ENCODE results near the gene SLC15A1. TPM values are rescaled to one million over a fixed set of nuclear protein-coding genes. Genes with fewer than 3 reads are reported as not detected.
A peak's percentile ranks its signal among the peaks of the same experiment; 100 is the strongest.

Gene SLC15A1
- total RNA-seq, 1 experiment from 2014 or later: 1.9 TPM

- Histone ChIP-seq H3K4ac (ENCODE audit: low read depth, low read length) (no peak overlapping the region), H3K9ac (ENCODE audit: extremely low read depth, insufficient read length, low read length) (no peak overlapping the region), H2AFZ (ENCODE audit: low read length) (no peak overlapping the region), H3K4me2 (ENCODE audit: insufficient read depth, insufficient read length, low read length) (no peak overlapping the region), H3K56ac (ENCODE audit: insufficient read length, low read depth, low read length) (no peak overlapping the region), H4K91ac (ENCODE audit: insufficient read length, low read depth, low read length) (no peak overlapping the region), H3K9me3 (ENCODE audit: control insufficient read depth, low read depth, low read length) (no peaks in the 10 kb centered on the region), H2BK5ac (ENCODE audit: insufficient read length, low read length) (no peak overlapping the region), H3K27ac (ENCODE audit: insufficient read length, low read depth, low read length) (no peak overlapping the region), H4K8ac (replicated peaks; ENCODE audit: insufficient read length, low read depth, low read length) (no peak overlapping the region), H2AK5ac (ENCODE audit: insufficient read length, low read length) (no peak overlapping the region), H4K20me1 (ENCODE audit: control insufficient read depth, insufficient read depth, insufficient read length) (no peaks in the 10 kb centered on the region), H4K5ac (ENCODE audit: insufficient read length, low read depth, low read length) (no peak overlapping the region), H2BK15ac (ENCODE audit: low read depth, low read length) (no peak overlapping the region), H3K23me2 (ENCODE audit: insufficient read length, low read depth, low read length, poor library complexity, severe bottlenecking) (no peaks in the 10 kb centered on the region), H3K23ac (ENCODE audit: insufficient read length, low read depth, low read length) (no peak overlapping the region), H2BK120ac (ENCODE audit: low read depth, low read length, poor library complexity, severe bottlenecking) (no peak overlapping the region), H3K27me3 (ENCODE audit: insufficient read depth, low read length) (no peaks in the 10 kb centered on the region), H2BK12ac (ENCODE audit: insufficient read length, low read depth, low read length) (no peak overlapping the region), H2BK20ac (ENCODE audit: low read depth, low read length, poor library complexity, severe bottlenecking) (no peak overlapping the region), H3K18ac (ENCODE audit: insufficient read length, low read depth, low read length) (no peak overlapping the region), H3K79me1 (ENCODE audit: insufficient read depth, low read depth, low read length, poor library complexity, severe bottlenecking) (no peaks in the 10 kb centered on the region), H3K79me2 (ENCODE audit: insufficient read depth, low read length) (no peaks in the 10 kb centered on the region), H3K14ac (ENCODE audit: insufficient read depth, low read length) (no peak overlapping the region), H3K4me1 (ENCODE audit: insufficient read depth, low read length) (no peaks in the 10 kb centered on the region), H3T11ph (ENCODE audit: low read length) (no peak overlapping the region)
- Mint-ChIP-seq H3K4me1 (peaks cover 0 to 3% of the 10 kb centered on the region in 2 experiments; a peak in 1 of 4 replicates), H3K4me3 (no peak overlapping the region), H3K36me3 (ENCODE audit: insufficient read depth in 1 of 3, low read depth in 3 of 3) (no peaks in the 10 kb centered on the region), H3K27me3 (ENCODE audit: low read depth) (no peaks in the 10 kb centered on the region; the same call in 1 of the 2 replicates), H3K27ac (peak overlapping the region in 1 of 3 experiments; percentile 69; a peak in 1 of 7 replicates), H3K9me3 (no peaks in the 10 kb centered on the region)
- no peak for DNase-seq
- WGBS (ENCODE audit: extremely low coverage, insufficient read length, low lambda C conversion rate): no CpG with 5 or more reads among the region's 16 CpGs
- TF ChIP-seq, protein P1, sequence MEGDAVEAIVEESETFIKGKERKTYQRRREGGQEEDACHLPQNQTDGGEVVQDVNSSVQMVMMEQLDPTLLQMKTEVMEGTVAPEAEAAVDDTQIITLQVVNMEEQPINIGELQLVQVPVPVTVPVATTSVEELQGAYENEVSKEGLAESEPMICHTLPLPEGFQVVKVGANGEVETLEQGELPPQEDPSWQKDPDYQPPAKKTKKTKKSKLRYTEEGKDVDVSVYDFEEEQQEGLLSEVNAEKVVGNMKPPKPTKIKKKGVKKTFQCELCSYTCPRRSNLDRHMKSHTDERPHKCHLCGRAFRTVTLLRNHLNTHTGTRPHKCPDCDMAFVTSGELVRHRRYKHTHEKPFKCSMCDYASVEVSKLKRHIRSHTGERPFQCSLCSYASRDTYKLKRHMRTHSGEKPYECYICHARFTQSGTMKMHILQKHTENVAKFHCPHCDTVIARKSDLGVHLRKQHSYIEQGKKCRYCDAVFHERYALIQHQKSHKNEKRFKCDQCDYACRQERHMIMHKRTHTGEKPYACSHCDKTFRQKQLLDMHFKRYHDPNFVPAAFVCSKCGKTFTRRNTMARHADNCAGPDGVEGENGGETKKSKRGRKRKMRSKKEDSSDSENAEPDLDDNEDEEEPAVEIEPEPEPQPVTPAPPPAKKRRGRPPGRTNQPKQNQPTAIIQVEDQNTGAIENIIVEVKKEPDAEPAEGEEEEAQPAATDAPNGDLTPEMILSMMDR (conservative IDR thresholded peaks at IDR 0.05): no peak
Measured at GRCh38 chr13:98771838-98772611, 19.6 kb upstream of the SLC15A1 start.

Data from H9 (cell line).